Stimulated activated CD4-positive, alpha-beta T cell treated with anti-CD3 and anti-CD28 coated beads, Interleukin-4, amount 100 ng/mL, for 24 hours (primary cell): ENCODE measurements around the gene IL1RAP.

Experiments used
- DNase-seq: peaks from one replicate; pipeline ENCODE4 v3.0.0-alpha.2; 2020

IL1RAP gene

DNA sequence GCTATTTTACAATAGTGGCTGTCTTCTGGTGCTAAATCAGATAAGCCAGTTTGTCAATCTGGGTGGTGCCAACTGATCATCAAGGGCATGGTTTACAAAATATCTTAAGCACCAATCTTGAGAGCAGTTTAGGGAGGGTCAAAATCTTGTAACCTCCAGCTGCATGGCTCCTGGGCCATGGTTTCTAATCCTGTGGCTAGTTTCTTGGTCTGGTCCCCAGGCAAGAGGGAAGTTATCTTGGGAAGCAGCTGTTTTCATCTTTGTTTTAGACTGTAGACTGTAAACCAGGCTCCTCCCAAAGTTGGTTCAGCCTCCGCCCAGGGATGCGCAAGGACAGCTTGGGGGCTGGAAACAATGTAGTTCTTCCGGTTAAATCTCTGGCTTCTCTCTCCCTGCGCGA, 166.8 kb downstream of the IL1RAP start:
- no peak for DNase-seq

DNA sequence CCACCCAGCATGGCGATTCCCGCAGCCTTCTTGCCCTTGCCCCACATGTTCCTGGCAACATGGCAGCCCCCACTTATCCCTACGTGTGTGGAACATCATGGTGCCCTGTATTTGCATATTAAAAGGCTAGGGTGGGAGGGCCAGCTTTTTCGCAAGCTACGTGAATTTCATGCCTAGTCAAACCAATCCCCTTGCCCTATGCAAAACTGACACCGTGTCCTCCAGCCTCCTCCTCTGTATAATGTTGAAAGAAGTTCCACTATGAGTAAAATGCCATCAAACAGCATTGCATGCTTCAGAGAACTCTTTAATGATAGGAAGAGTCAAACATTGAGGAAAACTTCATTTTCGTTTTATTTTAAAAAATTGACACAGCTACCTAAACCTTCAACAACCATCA, 170.9 kb downstream of the IL1RAP start:
- no peak for DNase-seq

DNA sequence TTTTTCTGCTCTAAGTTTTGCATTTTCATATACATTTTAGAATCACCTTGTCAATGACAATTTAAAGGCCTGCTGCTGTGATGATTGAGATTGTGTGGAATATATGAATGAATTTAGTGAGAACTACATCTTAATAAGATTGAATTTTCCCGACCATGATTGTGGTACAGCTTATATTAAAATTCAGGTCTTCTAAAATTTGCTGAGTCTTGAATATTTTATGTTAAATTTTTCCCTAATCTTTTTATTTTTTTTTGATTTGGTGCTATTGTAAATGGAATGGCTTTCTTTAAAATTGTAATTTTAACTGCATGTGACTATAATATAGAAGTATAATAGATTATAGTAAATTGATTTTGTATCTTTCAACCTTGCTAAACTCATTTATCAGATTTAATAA, 172.1 kb downstream of the IL1RAP start:
- no peak for DNase-seq

DNA sequence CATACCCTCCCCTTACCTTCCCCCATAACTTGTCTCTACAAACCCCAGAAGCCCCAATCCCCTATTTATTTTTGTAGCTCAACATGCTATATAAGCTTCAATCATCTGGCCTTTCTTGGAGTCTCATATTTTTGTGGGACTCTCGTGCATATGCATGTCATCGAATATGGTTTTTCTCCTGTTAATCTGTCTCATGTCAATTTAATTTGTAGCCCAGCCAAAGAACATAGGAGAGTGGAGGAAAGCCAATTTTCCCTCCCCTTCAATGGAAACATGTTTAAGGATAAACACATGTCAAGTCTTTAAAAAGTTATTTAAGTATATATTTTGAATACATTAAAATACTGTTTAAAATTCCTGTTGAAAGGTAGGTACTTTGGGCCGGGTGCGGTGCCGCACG, 176.4 kb downstream of the IL1RAP start:
- no peak for DNase-seq

DNA sequence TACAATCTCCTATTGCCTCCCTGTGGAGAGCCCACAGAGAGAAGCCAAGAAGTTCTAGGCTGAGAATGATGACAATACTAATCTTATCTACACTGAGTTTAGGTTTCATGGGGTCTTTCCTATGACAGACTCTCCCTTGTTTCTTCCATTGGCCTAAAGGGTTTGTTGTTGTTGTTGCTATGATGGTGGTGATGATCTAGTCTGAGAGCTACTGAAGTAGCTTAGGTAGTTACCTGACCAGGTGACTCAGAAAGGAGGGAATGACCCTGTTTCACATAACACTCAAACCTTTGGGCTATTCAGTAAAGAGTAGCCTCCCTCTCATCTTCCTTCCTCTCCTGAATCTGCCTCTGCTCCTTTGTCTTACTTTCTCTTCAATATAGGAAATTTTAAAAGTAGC, 178.4 kb downstream of the IL1RAP start:
- DNase-seq, result no peak

DNA sequence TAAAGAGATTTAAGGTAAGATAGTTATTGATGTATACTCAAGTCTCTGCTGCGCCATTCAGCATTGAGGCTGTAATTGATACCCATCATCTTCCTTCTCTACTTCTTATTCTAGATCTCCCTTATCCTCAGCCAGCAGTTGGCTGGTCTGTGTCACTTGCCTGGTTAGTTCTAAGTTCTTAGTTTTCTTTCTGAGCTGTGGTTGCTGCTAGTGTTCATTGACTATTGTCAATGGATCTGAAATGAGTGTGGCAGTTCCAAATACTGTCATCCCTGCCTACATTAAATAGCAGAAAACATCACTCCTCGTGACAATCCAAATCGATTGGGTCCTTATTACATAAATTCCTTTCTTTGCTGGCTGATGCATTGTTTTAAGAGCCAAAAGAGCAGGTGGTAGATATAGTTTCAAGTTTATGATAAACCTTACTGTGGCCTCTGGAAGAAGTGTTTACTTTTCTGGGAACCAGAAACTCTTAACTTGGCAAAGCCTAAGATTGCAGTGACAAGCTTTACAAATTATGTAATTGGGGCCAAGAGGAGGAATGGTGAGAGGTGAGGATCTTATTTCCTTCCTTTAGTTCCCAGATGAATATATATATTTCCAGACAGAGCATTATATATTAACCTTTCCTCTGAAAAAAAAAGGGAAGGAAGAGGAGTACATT, 180.6 kb downstream of the IL1RAP start:
- no peak for DNase-seq

DNA sequence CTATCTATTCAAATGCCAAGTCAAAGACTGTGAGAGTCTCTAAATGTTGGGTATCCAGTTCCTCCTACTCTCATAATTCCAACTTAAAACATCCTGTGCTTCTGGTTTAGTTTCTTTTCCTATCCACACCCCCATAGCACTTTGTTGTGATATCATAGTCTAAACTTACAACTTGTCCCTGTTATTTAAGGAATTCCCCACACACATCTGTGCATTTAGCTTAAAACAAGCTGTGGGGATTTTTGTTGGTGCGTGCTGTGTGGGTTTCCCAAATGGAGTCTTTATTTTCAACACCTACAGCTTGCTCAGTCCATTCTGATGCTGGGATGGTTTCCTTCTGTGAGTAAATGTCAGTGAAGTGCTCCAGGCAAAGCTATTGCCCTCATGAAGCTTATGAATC, 181.3 kb downstream of the IL1RAP start:
- no peak for DNase-seq

DNA sequence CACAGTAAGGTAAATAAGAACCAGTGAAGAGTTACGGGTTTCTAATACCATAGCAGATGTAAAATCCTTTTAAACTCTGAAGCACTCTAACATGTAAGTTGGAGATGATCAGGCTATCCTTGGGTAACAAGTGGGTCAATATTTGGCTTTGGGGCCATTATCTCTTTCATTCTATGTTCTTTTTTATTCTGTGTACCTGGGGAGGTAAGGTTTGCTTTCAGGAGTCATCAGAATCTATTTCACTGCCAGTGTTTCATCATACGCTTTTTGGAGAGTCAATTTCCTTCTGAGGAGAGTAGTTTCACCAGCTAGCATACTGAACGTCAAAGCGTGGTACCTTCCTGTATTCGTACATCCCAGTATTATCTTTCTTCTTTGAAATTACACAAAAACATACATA, 182.1 kb downstream of the IL1RAP start:
- DNase-seq, result no peak

DNA sequence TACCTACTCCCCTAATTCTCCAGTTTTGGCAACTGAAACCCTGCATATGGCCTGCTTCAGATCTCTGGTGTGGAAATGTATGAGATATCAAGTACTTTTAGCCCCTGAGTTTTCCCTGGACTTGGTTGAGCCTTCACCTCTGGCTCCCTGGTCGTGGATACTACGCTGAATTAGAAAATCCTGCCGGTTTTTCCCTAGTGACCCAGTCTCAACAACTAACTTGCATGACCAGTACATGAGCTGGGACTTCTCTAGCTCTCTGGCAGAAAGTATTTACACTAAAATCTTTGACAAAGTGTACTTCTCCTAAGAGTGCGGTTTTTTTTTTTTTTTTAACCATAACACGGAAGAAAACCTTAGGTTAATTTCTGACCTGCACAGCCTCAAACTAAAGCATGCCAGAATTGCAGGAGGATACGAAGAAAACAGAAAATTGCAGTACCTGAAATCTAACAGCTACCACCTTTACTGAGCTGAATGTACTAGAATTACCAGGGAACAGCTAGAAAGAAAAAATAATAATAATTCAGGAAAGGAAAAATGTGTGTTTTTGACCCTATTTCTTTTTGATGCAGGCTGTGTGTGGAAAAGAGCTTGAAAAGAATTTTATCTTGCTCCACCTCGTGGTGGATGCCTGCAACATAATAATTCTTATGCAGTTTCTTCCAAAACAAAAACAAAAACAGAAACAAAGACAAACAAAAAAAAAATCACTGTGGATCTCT, 183.1 kb downstream of the IL1RAP start:
- no peak for DNase-seq

DNA sequence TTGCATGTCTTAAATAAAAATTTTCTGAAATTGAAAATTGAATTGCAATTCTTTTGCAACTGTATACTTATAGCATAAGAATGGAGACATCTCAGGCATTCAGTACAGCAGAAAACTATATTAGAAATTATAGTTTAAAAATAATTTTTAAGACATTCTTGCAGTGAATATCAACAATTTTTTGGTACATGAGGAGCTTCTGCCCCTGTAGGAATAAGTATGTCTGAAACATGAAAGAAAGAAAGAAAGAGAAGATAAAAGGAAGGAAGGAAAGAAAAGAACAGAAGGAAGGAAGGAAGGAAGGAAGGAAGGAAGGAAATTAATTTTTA, 183.6 kb downstream of the IL1RAP start:
- no peak for DNase-seq

DNA sequence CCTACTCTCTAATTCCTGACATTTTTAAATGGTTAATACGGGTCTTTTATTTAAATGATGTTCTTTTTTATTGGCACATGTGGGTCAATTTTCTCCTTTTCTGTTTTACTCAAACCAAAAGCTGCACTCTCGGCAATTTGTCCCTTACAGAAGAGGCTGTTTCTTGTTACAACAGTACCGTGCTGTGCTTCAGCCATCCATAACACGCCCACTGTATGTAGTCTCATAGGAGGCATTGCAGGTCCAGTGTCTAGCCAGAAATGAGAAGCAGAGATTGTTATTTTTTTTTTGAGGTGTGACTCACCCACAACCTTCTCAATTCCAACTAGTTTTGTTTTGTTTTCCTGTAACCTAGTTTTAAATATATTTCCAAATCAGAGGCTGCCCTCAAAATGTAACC, 184.0 kb downstream of the IL1RAP start:
- no peak for DNase-seq

DNA sequence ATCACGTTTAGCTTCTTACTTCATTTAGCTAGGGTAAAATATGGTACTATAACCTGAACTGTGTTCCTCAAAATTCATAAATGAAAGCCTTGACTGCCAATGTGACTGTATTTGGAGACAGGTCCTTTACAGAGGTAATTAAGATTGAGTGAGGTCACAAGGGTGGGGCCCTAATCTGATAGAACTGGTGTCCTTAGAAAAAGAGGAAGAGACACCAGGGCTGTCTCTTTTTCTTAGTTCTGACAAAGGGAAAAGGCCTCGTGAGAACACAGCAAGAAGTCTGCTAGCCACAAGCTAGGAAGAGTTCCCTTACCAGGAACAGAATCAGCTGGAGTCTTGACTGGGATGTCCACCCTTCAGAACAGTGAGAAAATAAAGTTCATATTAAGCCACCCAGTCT, 185.9 kb downstream of the IL1RAP start:
- DNase-seq, result no peak

DNA sequence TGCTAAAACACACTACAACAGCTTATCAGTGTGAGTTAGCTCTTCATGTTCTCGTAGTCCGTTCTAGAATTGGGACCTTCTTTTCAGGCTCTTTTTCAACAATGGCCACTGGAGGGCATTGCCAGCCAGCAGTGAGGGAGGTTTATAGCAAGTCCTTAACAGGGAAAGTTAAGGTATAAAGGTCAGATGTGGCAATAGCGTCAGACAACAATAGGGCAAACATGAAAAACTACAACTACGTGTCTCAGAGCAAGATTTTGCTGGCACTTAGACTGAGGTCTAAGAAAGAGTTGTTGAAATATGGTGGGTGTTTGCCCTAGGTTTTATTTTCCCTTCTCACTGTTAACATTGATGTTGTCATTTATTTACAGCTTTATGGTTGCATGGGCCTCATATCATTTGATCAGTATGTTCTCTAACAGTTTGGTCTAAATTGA, 187.2 kb downstream of the IL1RAP start:
- no peak for DNase-seq

DNA sequence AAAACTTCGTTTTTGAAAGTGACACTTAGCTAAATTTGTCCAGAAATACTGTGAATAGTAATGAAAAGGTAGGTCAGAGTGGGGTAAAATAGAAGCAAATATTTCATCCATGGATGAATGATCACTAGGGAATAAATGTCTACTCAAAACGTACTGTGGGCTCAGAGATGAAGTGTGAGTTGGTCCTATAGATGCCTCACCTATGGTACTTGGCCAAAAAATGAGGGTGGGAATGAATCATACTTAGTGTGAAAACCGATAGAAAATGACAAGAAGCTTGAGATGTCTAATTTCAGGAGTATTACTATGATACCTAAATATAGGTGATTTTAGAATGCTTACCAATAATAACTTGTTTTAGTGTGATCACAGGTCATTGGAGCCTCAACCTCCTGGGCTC, 192.7 kb downstream of the IL1RAP start:
- DNase-seq, result no peak
